Measurements from ENCODE around the gene AMIGO2.
"Not testable (repeated sequence)": the region's sequence is repeated elsewhere in the genome, so short reads cannot be mapped to it uniquely, and the experiment has no call there.

The AMIGO2 gene, protein sequence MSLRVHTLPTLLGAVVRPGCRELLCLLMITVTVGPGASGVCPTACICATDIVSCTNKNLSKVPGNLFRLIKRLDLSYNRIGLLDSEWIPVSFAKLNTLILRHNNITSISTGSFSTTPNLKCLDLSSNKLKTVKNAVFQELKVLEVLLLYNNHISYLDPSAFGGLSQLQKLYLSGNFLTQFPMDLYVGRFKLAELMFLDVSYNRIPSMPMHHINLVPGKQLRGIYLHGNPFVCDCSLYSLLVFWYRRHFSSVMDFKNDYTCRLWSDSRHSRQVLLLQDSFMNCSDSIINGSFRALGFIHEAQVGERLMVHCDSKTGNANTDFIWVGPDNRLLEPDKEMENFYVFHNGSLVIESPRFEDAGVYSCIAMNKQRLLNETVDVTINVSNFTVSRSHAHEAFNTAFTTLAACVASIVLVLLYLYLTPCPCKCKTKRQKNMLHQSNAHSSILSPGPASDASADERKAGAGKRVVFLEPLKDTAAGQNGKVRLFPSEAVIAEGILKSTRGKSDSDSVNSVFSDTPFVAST

DNA sequence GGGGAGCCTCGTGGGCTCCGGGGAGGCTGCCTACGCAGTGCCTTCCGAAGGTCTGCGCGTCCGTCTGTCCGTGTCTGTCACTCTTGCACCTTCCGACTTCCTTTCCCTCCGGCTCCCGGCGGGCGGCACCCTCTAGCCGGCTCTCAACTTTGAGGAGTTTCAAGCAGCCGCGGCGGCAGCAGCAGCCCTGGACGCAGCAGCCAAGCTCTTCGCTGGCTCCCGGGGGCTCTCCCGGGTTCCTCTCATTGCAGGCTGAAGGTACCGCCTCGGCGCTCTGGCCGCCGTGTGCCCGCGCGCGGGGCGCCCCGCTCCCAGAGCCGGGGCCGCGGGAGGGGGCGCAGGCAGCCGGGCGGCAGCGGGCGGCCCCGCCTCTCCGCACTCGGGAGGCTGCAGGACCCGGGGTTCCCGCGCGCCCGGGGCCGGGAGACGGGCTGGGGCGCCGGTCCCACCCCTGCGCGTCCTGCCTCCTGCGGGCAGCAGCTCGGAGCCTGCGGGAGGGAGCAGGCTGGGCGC is at the start of gene AMIGO2, which contains the start of gene PCED1B:
TSS of gene AMIGO2 (minus strand) at position 492 of the 513 bp plus-strand sequence. CDS start 957 bp downstream, outside the sequence.
TSS of gene PCED1B (plus strand) at position 154 of the 513 bp plus-strand sequence. CDS start 155,443 bp downstream, outside the sequence.
- peak; percentile 69 for DNase-seq

- DNase-seq: no peak
These were observed 46.5 kb upstream of the AMIGO2 start for GRCh38 chr12:47126246-47126645.

- no peak for DNase-seq
These were observed 44.7 kb upstream of the AMIGO2 start for GRCh38 chr12:47124451-47124850.

- DNase-seq: no peak
These were observed 44.0 kb upstream of the AMIGO2 start for GRCh38 chr12:47123730-47124129.

DNA sequence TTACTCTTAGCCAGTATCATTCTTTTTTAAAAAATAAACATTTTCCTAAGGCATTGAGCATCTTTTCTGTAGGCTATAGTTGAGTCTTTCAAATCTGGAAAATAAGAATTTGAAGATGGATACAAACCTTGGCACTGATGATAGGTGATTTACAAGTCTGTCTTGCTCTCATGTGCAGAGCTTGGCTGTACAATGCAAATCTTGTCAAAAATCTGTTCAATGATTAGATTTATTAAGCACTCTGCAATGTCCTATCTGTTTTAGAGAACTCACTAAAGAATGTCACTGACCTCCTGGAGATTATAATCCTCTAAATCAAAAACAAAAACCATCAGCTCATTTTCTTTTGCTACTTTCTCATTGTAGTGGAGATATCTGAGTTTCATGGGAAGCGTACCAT is 42.8 kb upstream of the AMIGO2 start:
- no peak for DNase-seq

- DNase-seq: no peak
These were observed 41.4 kb upstream of the AMIGO2 start for GRCh38 chr12:47121146-47121545.

DNA sequence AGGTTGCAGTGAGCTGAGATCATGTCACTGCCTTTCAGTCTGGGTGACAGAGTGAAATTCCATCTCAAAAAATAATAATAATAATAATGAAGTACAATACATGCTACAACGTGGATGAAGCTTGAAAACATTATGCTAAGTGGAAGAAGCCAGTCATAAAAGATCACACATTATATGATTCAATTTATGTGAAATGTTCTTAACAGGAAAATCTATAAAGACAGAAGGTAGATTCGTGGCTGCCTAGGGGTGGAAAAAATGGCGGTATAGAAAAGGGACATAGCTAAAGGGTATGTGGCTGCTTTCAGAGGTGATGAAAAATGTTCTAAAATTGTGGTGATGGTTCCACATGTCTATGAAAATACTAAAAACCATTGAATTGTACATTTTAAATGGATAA is 41.0 kb upstream of the AMIGO2 start:
- DNase-seq: no peak

- not testable (repeated sequence) for DNase-seq
These were observed 37.5 kb upstream of the AMIGO2 start for GRCh38 chr12:47117305-47117704.

- DNase-seq: no peak
These were observed 34.7 kb upstream of the AMIGO2 start for GRCh38 chr12:47114481-47114892.

GRCh38 chr12:47112679-47113078 is 32.9 kb upstream of the AMIGO2 start:
- DNase-seq: no peak

- DNase-seq: no peak
These were observed 32.1 kb upstream of the AMIGO2 start for GRCh38 chr12:47111854-47112253.

DNA sequence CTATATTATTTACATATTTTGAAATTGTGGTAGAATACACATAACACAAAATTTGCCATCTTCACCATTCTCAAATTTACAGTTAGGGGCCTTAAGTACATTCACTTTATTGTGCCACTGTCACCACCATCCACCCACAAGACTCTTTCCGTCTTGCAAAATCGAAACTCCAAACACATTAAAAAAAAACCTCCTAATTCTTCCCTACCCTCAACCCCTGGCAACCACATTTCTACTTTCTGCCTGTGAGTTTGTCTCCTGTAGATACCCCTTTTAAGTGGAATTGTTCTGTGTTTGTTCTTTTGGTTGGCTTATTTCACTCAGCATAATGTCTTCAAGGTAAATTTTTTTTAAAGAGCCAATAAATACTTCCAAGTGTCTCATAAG is 31.6 kb upstream of the AMIGO2 start:
- DNase-seq: peak; percentile 18

DNA sequence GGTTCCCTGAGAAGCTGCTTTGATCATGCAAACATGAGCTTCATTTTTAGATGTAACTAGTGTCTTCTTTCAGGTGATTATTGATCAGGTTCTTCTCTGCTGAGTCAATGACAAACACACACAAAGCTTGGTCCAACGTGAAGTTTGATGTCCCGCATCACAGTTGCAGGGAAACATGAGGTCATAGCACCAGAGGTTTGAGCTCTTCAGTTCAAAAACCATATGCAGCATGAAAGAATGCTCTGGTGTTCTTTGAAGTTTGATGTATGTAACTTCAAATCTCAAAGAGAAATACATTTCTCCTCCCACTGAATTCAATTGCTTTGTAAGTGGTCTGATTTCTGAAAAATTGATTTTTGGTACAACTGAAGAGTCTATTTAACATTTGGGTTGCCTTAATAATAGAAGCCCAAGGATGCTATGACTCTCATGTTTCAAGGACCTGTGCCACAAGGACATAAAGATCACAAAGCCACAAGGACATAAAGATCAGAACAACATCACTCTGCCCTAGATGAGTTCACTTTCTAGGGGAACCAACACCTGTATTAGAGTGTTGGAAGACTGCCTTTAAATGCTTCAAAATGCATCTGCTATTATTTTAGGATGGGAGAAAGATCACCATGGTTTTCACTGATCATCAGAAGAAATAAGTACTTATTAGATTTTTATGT is 31.1 kb upstream of the AMIGO2 start:
- DNase-seq: peak; percentile 14

- DNase-seq: no peak
These were observed 30.3 kb upstream of the AMIGO2 start for GRCh38 chr12:47110011-47110541.

DNA sequence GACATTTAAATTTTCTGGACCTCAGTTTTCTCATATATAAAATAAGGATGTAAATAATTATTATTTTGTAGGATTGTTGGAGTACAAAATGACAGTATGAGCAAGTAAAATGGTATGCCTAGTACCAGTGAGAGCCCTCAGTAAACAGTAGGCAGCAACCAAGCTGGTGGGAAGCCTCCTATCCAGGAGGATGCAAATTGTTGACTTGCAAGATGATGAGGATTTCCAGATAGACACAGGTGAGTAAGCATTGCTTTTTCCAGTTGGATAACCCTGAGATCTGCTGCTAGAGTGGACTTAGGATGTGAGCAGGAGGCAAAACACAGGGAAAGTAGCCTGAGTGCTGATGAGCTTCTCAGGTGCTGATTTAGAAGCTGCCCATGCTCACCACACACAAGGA is 28.2 kb upstream of the AMIGO2 start:
- no peak for DNase-seq

DNA sequence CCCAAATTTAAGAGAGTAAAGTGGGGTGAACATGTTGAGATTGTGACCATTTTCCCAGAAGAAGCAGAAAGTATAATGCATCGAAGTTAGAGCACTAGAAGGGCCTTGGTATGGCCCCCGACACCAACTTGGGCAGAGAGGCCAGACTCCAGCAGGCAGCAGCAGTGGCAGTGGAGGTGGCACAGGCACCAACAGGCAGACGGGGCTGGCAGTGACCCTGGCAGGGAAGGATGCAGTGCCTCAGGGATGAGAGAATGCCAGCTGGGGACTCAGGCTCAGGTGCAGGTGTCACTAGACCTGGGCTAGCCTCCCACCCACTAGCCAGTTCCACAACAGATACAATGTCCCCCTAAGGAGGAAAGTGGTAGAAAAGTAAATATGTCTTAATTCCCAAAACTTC is 27.7 kb upstream of the AMIGO2 start:
- DNase-seq: no peak

DNA sequence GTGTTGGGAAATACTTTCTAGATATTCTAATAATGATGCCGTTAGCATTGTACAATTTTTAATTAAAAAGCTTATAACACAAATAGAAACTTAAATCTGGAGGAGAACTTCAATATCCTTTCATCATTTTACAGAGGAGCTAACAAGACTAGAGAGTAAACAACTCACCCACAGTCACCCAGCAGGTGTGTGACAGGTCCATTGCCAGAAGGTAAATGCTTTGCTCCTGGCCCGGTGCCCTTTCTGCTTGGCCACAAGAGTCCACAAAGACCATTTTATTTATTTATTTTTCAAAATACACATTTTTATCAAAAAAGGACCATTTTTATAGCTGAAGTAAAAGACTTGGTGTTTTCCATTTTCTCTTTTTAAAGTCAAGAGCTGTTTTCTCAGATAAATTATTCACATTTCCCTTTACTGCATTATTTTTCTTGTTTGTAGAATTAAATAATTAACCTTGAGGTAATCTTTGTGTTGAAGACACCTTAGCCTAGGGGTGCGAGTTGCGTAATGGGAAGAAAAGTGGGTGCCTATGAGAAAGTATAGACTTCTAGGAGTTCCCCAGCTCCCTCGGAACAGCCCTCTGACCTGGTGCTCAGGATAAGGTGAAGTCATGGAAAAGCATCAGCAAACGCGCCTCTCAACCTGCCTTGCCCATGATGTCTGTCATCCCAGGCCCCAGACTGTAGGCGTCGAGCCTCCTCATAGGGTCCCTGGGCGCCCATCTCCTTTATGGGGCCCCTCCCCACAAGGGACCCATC is 26.3 kb upstream of the AMIGO2 start:
- DNase-seq: no peak

DNA sequence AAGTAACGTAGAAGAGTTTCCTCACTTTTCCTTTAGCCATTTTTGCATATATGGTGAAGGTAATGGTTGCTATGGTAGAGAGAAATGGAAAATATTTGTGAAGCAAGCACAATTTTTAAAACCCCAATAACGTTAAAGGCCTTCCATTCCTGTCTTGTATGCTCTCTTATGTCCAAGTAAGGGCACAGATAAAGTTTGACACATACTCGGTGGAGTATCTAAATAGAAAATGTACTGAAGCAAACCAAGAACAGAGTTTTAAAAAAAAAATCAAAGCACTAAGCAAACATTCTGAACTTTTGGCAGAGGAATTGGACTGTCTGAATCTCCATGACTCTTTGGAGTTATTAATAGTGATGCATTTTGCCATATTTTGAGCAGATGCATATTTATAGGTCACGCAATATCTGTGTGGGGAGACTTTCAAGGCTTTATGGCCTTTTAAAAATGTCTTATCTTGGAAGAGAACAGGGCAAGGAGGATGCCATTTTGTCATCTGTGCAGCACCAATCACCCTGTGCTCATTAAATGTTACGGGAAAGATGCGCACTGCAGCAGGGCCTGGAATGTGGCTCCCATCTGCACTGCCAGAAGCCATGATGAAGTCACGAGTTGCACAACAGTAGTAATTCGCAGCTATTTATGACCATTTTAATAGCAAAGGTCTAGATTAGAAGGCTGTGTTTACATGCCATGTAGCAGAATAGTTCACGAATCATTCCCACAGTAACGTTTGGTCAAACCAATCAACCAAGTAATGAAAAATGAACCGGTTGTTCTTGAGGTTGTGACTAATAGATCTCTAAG is 23.3 kb upstream of the AMIGO2 start:
- DNase-seq: no peak

- DNase-seq: no peak
These were observed 22.6 kb upstream of the AMIGO2 start for GRCh38 chr12:47102406-47102805.

GRCh38 chr12:47100160-47100559 is 20.4 kb upstream of the AMIGO2 start:
- DNase-seq: no peak

GRCh38 chr12:47099610-47100009 is 19.9 kb upstream of the AMIGO2 start:
- DNase-seq: no peak

DNA sequence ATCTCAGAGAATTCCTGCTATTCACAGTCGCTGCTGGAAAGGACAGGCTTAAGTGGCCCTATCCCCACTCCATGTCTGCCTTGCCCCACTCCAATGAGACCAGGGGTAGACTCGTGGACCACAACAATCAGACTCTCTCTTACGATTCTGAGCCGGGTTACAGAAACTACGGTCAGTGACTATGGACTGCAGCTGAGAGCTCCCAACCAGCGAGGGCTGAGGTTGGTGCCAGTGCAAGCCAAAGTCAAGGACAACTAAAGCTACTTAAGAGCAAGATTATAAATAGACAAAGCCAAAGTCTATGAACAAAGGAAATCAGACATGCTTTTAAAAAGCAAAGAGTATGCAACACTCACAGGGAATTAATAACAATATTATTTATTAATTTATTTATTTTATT is 18.3 kb upstream of the AMIGO2 start:
- DNase-seq: no peak
